ENCODE measurements around the gene GSE1.

Gene GSE1

GRCh38 chr16:85686912-85687591 lies 73.9 kb downstream of the GSE1 start:
- DNase-seq = peak; percentile 64

GRCh38 chr16:85687651-85688471 lies 74.7 kb downstream of the GSE1 start:
- DNase-seq = peak; percentile 27

GRCh38 chr16:85688586-85689284 lies 75.6 kb downstream of the GSE1 start, which contains the start of gene GINS2:
TSS of gene GINS2 (minus strand) at chr16:85688954. CDS start at chr16:85688898, 56 bp downstream.
- peak; percentile 94 for DNase-seq

- peak; percentile 9 for DNase-seq
Measured at GRCh38 chr16:85689285-85689949, 76.3 kb downstream of the GSE1 start.

GRCh38 chr16:85689950-85690320 lies 76.8 kb downstream of the GSE1 start:
- no peak for DNase-seq

- DNase-seq = no peak
Measured at GRCh38 chr16:85690469-85691064, 77.4 kb downstream of the GSE1 start.

GRCh38 chr16:85695196-85696128 lies 82.3 kb downstream of the GSE1 start:
- DNase-seq = no peak

- DNase-seq = no peak
Measured at GRCh38 chr16:85696781-85697180, 83.7 kb downstream of the GSE1 start.

GRCh38 chr16:85697431-85697830 lies 84.3 kb downstream of the GSE1 start:
- DNase-seq = no peak

GRCh38 chr16:85698459-85698891 lies 85.4 kb downstream of the GSE1 start:
- DNase-seq = no peak

- no peak for DNase-seq
Measured at GRCh38 chr16:85698935-85699558, 85.9 kb downstream of the GSE1 start.

- no peak for DNase-seq
Measured at GRCh38 chr16:85699628-85700027, 86.5 kb downstream of the GSE1 start.

GRCh38 chr16:85704011-85704410 lies 90.9 kb downstream of the GSE1 start:
- no peak for DNase-seq

- DNase-seq = no peak
Measured at GRCh38 chr16:85704900-85705846, 92.1 kb downstream of the GSE1 start.

- DNase-seq = no peak
Measured at GRCh38 chr16:85706449-85707034, 93.4 kb downstream of the GSE1 start.

GRCh38 chr16:85707528-85708095 lies 94.5 kb downstream of the GSE1 start:
- no peak for DNase-seq

- DNase-seq = no peak
Measured at GRCh38 chr16:85708338-85708737, 95.2 kb downstream of the GSE1 start.

- no peak for DNase-seq
Measured at GRCh38 chr16:85709766-85710585, 96.9 kb downstream of the GSE1 start.
